ENCODE results near the gene ATP8B2.
"Not testable (repeated sequence)": the region's sequence is repeated elsewhere in the genome, so short reads cannot be mapped to it uniquely, and the experiment has no call there.

Gene ATP8B2

DNA sequence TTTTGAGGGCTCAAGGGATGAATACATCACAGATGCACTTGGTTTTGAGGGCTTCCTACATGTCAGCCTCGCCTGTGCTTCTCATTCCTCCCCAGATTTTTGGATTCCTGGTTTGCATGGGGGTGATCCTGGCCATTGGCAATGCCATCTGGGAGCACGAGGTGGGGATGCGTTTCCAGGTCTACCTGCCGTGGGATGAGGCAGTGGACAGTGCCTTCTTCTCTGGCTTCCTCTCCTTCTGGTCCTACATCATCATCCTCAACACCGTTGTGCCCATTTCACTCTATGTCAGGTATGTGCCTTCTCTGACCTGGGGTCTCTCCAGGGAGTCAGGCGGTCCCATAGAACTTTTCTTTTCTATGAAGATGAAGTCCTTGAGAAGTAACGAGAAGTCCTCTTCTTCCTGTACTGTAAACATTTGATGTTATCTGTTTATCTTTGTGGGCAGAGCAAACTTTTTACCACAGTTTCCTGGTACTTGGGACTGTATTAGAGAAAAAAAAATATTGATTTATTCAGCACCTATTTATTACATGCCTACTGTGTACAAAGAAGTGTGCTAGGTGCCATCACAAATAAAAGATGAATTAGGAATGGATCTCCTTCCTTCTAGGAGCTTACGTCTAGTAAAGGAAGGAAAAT lies 12.0 kb downstream of the ATP8B2 start:
- Histone ChIP-seq H3K36me3 (ENCODE audit: insufficient read depth, low read length) (peaks cover 77% of the 10 kb centered on the region), H3K27ac (ENCODE audit: low read length) (no peak overlapping the region), H3K4me1 (ENCODE audit: insufficient read depth, low read length) (no peaks in the 10 kb centered on the region), H3K79me2 (ENCODE audit: insufficient read depth, low read length) (no peaks in the 10 kb centered on the region), H2AFZ (ENCODE audit: low read depth, low read length) (no peak overlapping the region), H3K9me3 (ENCODE audit: insufficient read depth, low read length, severe bottlenecking) (no peaks in the 10 kb centered on the region), H3K4me2 (ENCODE audit: insufficient read depth, low read length) (no peak overlapping the region), H3K27me3 (ENCODE audit: insufficient read depth, low read length, poor library complexity) (no peaks in the 10 kb centered on the region), H3K4me3 (ENCODE audit: low read depth in 1 of 2, low read length in 2 of 2) (no peak overlapping the region), H3K9ac (ENCODE audit: low read depth, low read length) (no peak overlapping the region), H4K20me1 (ENCODE audit: insufficient read depth, low read length) (no peaks in the 10 kb centered on the region)
- DNase-seq, result no peak
- no peak for TF ChIP-seq EZH2 (IDR thresholded peaks at IDR 0.05; ENCODE audit: borderline replicate concordance, low read depth, low read length, severe bottlenecking)
- TF ChIP-seq, protein P1, sequence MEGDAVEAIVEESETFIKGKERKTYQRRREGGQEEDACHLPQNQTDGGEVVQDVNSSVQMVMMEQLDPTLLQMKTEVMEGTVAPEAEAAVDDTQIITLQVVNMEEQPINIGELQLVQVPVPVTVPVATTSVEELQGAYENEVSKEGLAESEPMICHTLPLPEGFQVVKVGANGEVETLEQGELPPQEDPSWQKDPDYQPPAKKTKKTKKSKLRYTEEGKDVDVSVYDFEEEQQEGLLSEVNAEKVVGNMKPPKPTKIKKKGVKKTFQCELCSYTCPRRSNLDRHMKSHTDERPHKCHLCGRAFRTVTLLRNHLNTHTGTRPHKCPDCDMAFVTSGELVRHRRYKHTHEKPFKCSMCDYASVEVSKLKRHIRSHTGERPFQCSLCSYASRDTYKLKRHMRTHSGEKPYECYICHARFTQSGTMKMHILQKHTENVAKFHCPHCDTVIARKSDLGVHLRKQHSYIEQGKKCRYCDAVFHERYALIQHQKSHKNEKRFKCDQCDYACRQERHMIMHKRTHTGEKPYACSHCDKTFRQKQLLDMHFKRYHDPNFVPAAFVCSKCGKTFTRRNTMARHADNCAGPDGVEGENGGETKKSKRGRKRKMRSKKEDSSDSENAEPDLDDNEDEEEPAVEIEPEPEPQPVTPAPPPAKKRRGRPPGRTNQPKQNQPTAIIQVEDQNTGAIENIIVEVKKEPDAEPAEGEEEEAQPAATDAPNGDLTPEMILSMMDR (IDR thresholded peaks at IDR 0.05; ENCODE audit: borderline replicate concordance, extremely low read depth, low read length, poor library complexity, severe bottlenecking), result no peak
- no peak for ATAC-seq (ENCODE audit: insufficient read depth, low read depth)

DNA sequence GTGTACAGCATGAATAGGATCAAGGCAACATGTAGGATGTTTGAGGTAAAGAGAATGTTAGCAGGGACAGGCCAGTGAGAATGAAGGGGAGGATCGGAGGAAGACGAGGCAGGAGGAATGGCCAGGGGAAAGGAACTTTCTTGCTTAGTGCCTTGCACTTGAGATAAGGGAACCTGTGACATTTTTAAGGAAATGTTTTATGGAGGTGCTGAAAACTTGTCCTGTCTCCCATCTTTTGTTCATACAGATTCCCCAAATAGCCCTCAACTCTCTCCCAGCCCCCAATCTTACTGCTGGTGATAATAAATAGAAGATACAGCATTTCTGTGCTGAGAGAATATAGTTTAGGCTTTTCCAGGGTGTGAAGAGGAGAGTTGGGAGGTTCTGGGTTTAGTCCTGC lies 13.6 kb downstream of the ATP8B2 start:
- H3K36me3 ChIP-seq (ENCODE audit: insufficient read depth, low read length), result peaks cover 86% of the 10 kb centered on the region
- no peak overlapping the region for H3K9ac ChIP-seq (ENCODE audit: low read depth, low read length)
- no peaks in the 10 kb centered on the region for H3K4me1 ChIP-seq (ENCODE audit: insufficient read depth, low read length)
- H3K4me2 ChIP-seq (ENCODE audit: insufficient read depth, low read length), result no peak overlapping the region
- H3K27me3 ChIP-seq (ENCODE audit: insufficient read depth, low read length, poor library complexity), result no peaks in the 10 kb centered on the region
- H3K9me3 ChIP-seq (ENCODE audit: insufficient read depth, low read length, severe bottlenecking), result no peaks in the 10 kb centered on the region
- DNase-seq (no peak), ATAC-seq (ENCODE audit: insufficient read depth, low read depth) (no peak)
- H3K27ac ChIP-seq (ENCODE audit: low read length), result no peak overlapping the region
- TF ChIP-seq, protein P1 (IDR thresholded peaks at IDR 0.05; ENCODE audit: borderline replicate concordance, extremely low read depth, low read length, poor library complexity, severe bottlenecking), result no peak
- TF ChIP-seq EZH2 (IDR thresholded peaks at IDR 0.05; ENCODE audit: borderline replicate concordance, low read depth, low read length, severe bottlenecking), result no peak
- no peak overlapping the region for H3K4me3 ChIP-seq (ENCODE audit: low read depth in 1 of 2, low read length in 2 of 2)
- no peaks in the 10 kb centered on the region for H4K20me1 ChIP-seq (ENCODE audit: insufficient read depth, low read length)
- no peak overlapping the region for H2AFZ ChIP-seq (ENCODE audit: low read depth, low read length)
- no peaks in the 10 kb centered on the region for H3K79me2 ChIP-seq (ENCODE audit: insufficient read depth, low read length)

- not testable (repeated sequence) for H4K20me1 ChIP-seq (ENCODE audit: insufficient read depth, low read length); H3K27ac ChIP-seq (ENCODE audit: low read length); H3K9me3 ChIP-seq (ENCODE audit: insufficient read depth, low read length, severe bottlenecking); DNase-seq; H3K27me3 ChIP-seq (ENCODE audit: insufficient read depth, low read length, poor library complexity); H3K4me1 ChIP-seq (ENCODE audit: insufficient read depth, low read length); H2AFZ ChIP-seq (ENCODE audit: low read depth, low read length); ATAC-seq (ENCODE audit: insufficient read depth, low read depth); H3K79me2 ChIP-seq (ENCODE audit: insufficient read depth, low read length); H3K4me2 ChIP-seq (ENCODE audit: insufficient read depth, low read length); H3K4me3 ChIP-seq (ENCODE audit: low read depth in 1 of 2, low read length in 2 of 2); H3K9ac ChIP-seq (ENCODE audit: low read depth, low read length)
- H3K36me3 ChIP-seq (ENCODE audit: insufficient read depth, low read length), result peaks cover 88% of the 10 kb centered on the region
These were observed 16.0 kb downstream of the ATP8B2 start for GRCh38 chr1:154341366-154341765.

DNA sequence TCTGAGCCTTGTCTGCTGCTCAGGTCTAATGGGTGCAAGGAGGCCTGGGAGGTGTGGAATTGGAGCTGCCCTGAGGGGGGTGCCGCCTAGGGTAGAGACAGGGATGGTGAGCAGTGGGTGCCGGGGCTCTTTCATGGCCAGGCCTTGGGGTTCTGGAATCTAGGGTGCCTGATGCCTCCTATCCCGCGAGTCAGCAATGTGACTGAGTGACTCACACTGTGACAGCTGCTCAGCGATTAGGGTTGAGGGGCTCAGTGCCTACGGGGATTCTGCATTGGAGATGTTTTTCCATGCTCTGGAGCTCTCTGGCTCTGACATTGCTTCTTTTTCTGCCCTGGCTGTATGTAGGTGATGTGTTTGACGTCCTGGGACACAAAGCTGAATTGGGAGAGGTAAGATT lies 16.8 kb downstream of the ATP8B2 start:
- H3K9ac ChIP-seq (ENCODE audit: low read depth, low read length), result no peak overlapping the region
- no peaks in the 10 kb centered on the region for H3K79me2 ChIP-seq (ENCODE audit: insufficient read depth, low read length)

More for the DNA sequence above, 16.8 kb downstream of the ATP8B2 start:
- H3K36me3 ChIP-seq (ENCODE audit: insufficient read depth, low read length), result peaks cover 91% of the 10 kb centered on the region
- H2AFZ ChIP-seq (ENCODE audit: low read depth, low read length), result no peak overlapping the region
- TF ChIP-seq EZH2 (IDR thresholded peaks at IDR 0.05; ENCODE audit: borderline replicate concordance, low read depth, low read length, severe bottlenecking), result no peak
- TF ChIP-seq, protein P1 (IDR thresholded peaks at IDR 0.05; ENCODE audit: borderline replicate concordance, extremely low read depth, low read length, poor library complexity, severe bottlenecking), result no peak
- H3K27me3 ChIP-seq (ENCODE audit: insufficient read depth, low read length, poor library complexity), result no peaks in the 10 kb centered on the region
- H3K9me3 ChIP-seq (ENCODE audit: insufficient read depth, low read length, severe bottlenecking), result no peaks in the 10 kb centered on the region
- no peak overlapping the region for H3K4me2 ChIP-seq (ENCODE audit: insufficient read depth, low read length)
- ATAC-seq (ENCODE audit: insufficient read depth, low read depth), result no peak
- no peak overlapping the region for H3K4me3 ChIP-seq (ENCODE audit: low read depth in 1 of 2, low read length in 2 of 2)
- DNase-seq, result no peak
- H3K27ac ChIP-seq (ENCODE audit: low read length), result no peak overlapping the region
- H4K20me1 ChIP-seq (ENCODE audit: insufficient read depth, low read length), result no peaks in the 10 kb centered on the region
- H3K4me1 ChIP-seq (ENCODE audit: insufficient read depth, low read length), result no peaks in the 10 kb centered on the region

Data from DND-41 (cell line).